GM12872 (cell line): ENCODE measurements around the gene PCDHGB3.

Experiments
- CTCF ChIP-seq: IDR thresholded peaks from 3 replicates; pipeline ENCODE4 v1.5.1; 2011; ENCODE audit warnings: low read depth, mild to moderate bottlenecking, low read length, moderate library complexity; ENCODE audit not compliant: insufficient read depth

The PCDHGB3 gene

GRCh38 chr5:141409598-141410306, 39.7 kb downstream of the PCDHGB3 start:
- no peak for TF ChIP-seq CTCF

- no peak for TF ChIP-seq CTCF
Observed at GRCh38 chr5:141411575-141411974, 41.5 kb downstream of the PCDHGB3 start.

- peak; percentile 81 for TF ChIP-seq CTCF
Observed at GRCh38 chr5:141412854-141413539, 43.0 kb downstream of the PCDHGB3 start, which contains the start of gene PCDHGA10. TSS of gene PCDHGA10 (plus strand) at chr5:141412987. CDS start at chr5:141413176, 189 bp downstream.

GRCh38 chr5:141413540-141414069, 43.6 kb downstream of the PCDHGB3 start:
- no peak for TF ChIP-seq CTCF

GRCh38 chr5:141417494-141418172, 47.6 kb downstream of the PCDHGB3 start, which contains the start of gene PCDHGB7:
TSS of gene PCDHGB7 (plus strand) at chr5:141417677. CDS start at chr5:141417860, 183 bp downstream.
- TF ChIP-seq CTCF: peak; percentile 83

GRCh38 chr5:141419074-141419880, 49.2 kb downstream of the PCDHGB3 start:
- TF ChIP-seq CTCF: no peak
